WTC11 (cell line): ENCODE results near the gene ZBTB20. TPM values are rescaled to one million over a fixed set of nuclear protein-coding genes. Genes with fewer than 3 reads are reported as not detected.

Experiments
- ATAC-seq: fragments of 200-7000 bp; cut with Tn5 transposase; 2 replicates; pipeline ENCODE4 v1.10.0; 2021; ENCODE audit warnings: mild to moderate bottlenecking, moderate library complexity
- CTCF ChIA-PET: fragments of 300-600 bp; sonication (Branson Sonifier 250); formaldehyde crosslinking; loops from one replicate; lab custom pipeline; 2021; ENCODE audit warnings: antibody characterized with exemption; lab: Charles Lee
- POLR2A ChIA-PET: fragments of 350-600 bp; sonication (Branson Sonifier 250); formaldehyde crosslinking; loops from one replicate; lab custom pipeline; 2021; ENCODE audit warnings: antibody characterized with exemption; lab: Charles Lee
- DNase-seq: peaks from one replicate; pipeline ENCODE4 v3.0.0; 2021; ENCODE audit warnings: low spot score
- H3K27ac Mint-ChIP-seq: 2 replicates; pipeline ENCODE4 v1.8.0; 2021; ENCODE audit warnings: mixed read lengths
- H3K27me3 Mint-ChIP-seq: 2 replicates; pipeline ENCODE4 v1.8.0; 2021; ENCODE audit warnings: low read depth, mild to moderate bottlenecking, moderate library complexity, mixed read lengths
- H3K36me3 Mint-ChIP-seq: 2 replicates; pipeline ENCODE4 v1.8.0; 2021; ENCODE audit warnings: mixed read lengths
- H3K4me1 Mint-ChIP-seq: 2 replicates; pipeline ENCODE4 v1.8.0; 2022; ENCODE audit warnings: mixed read lengths
- H3K4me3 Mint-ChIP-seq: 2 replicates; pipeline ENCODE4 v1.8.0; 2021; ENCODE audit warnings: mild to moderate bottlenecking, moderate library complexity, mixed read lengths
- H3K9me3 Mint-ChIP-seq: 2 replicates; pipeline ENCODE4 v1.8.0; 2021; ENCODE audit warnings: mixed read lengths
- GRHL2 ChIP-seq: fragments of 250-450 bp; sonication (Bioruptor Pico); IDR thresholded peaks from 2 replicates; pipeline ENCODE4 v1.8.0; 2022; ENCODE audit warnings: mild to moderate bottlenecking, moderate library complexity; ENCODE audit not compliant: insufficient replicate concordance, severe bottlenecking
- JAZF1 ChIP-seq: fragments of 250-450 bp; sonication (Bioruptor Pico); IDR thresholded peaks from 2 replicates; pipeline ENCODE4 v1.9.0; 2021; ENCODE audit warnings: moderate library complexity, mild to moderate bottlenecking, inconsistent platforms
- MYBL2 ChIP-seq: sonication (generic); formaldehyde crosslinking; IDR thresholded peaks from 2 replicates; pipeline ENCODE4 v1.8.1; 2023; ENCODE audit warnings: mild to moderate bottlenecking, moderate library complexity, missing genetic modification reagents
- NFE2L1 ChIP-seq: sonication (generic); formaldehyde crosslinking; IDR thresholded peaks from 2 replicates; pipeline ENCODE4 v1.8.1; 2023; ENCODE audit warnings: missing genetic modification reagents
- NFYB ChIP-seq: sonication (generic); formaldehyde crosslinking; conservative IDR thresholded peaks from 2 replicates; pipeline ENCODE4 v1.8.0; 2022; ENCODE audit warnings: low read depth, missing genetic modification reagents
- NR1H2 ChIP-seq: sonication (generic); formaldehyde crosslinking; IDR thresholded peaks from 2 replicates; pipeline ENCODE4 v1.9.0; 2021; ENCODE audit warnings: mild to moderate bottlenecking, moderate library complexity, missing genetic modification reagents
- PRRX2 ChIP-seq: fragments of 250-450 bp; sonication (Bioruptor Pico); IDR thresholded peaks from 2 replicates; pipeline ENCODE4 v1.8.0; 2021; ENCODE audit warnings: mild to moderate bottlenecking
- ZNF121 ChIP-seq: sonication (generic); formaldehyde crosslinking; IDR thresholded peaks from 2 replicates; pipeline ENCODE4 v1.8.0; 2023; ENCODE audit warnings: missing genetic modification reagents
- ZNF219 ChIP-seq: sonication (generic); formaldehyde crosslinking; IDR thresholded peaks from 2 replicates; pipeline ENCODE4 v1.8.0; 2023; ENCODE audit warnings: missing genetic modification reagents, mild to moderate bottlenecking, borderline replicate concordance
- ZNF232 ChIP-seq: sonication (generic); formaldehyde crosslinking; IDR thresholded peaks from 2 replicates; pipeline ENCODE4 v1.8.0; 2022; ENCODE audit warnings: mild to moderate bottlenecking, missing genetic modification reagents
- ZNF423 ChIP-seq: fragments of 250-450 bp; sonication (Bioruptor Pico); IDR thresholded peaks from 2 replicates; pipeline ENCODE4 v2.1.2; 2022; ENCODE audit warnings: mild to moderate bottlenecking, moderate library complexity
- total RNA-seq: library from RNA; stranded (reverse); gene quantifications from 3 replicates; pipeline ENCODE4 v1.2.3, GENCODE V29; 2021
- TF ChIP-seq, protein P1 (sequence below): sonication (generic); formaldehyde crosslinking; IDR thresholded peaks from 2 replicates; pipeline ENCODE4 v1.8.1; 2023; ENCODE audit warnings: mild to moderate bottlenecking, missing genetic modification reagents
- TF ChIP-seq, protein P2 (sequence below): sonication (generic); formaldehyde crosslinking; IDR thresholded peaks from 2 replicates; pipeline ENCODE4 v1.8.1; 2022; ENCODE audit warnings: low read depth, missing genetic modification reagents, borderline replicate concordance
- TF ChIP-seq, protein P3 (sequence below): sonication (generic); formaldehyde crosslinking; IDR thresholded peaks from 2 replicates; pipeline ENCODE4 v1.8.1; 2023; ENCODE audit warnings: mild to moderate bottlenecking, moderate library complexity, missing genetic modification reagents
- TF ChIP-seq, protein P4 (sequence below): fragments of 250-450 bp; sonication (Bioruptor Pico); IDR thresholded peaks from 2 replicates; pipeline ENCODE4 v1.9.0; 2021; ENCODE audit warnings: mild to moderate bottlenecking
- TF ChIP-seq, protein P5 (sequence below): sonication (generic); formaldehyde crosslinking; IDR thresholded peaks from 2 replicates; pipeline ENCODE4 v1.8.1; 2022; ENCODE audit warnings: missing genetic modification reagents, borderline replicate concordance
- TF ChIP-seq, protein P6 (sequence below): fragments of 250-450 bp; sonication (Bioruptor Pico); IDR thresholded peaks from 2 replicates; pipeline ENCODE4 v2.1.2; 2022; ENCODE audit warnings: mild to moderate bottlenecking, moderate library complexity
- TF ChIP-seq, protein P7 (sequence below): sonication (generic); formaldehyde crosslinking; IDR thresholded peaks from 2 replicates; pipeline ENCODE4 v1.8.1; 2023; ENCODE audit warnings: mild to moderate bottlenecking, missing genetic modification reagents

ZBTB20 gene
- total RNA-seq, 1 experiment from 2014 or later, result 1.5 TPM

DNA sequence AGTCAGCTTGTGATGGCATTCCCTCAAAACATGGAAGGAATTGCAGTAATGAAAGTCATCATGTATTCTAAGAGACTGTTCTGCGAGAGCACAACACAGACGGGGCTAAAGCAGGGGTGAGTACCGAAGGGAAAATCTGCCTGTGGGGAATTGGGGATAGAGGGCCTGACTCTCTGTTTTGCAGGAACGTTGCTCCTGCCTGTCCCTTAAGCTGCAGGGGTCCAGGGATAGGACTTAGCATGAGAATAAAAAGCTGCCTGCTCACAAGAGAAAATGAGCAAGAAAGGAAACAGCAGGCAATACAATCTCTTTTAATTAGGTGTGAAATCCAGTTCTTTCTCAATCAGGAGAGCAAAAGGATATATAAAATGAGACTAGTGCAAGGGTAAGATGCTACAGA is 791.0 kb downstream of the ZBTB20 start:
- Mint-ChIP-seq H3K36me3 (no peaks in the 10 kb centered on the region), H3K9me3 (no peaks in the 10 kb centered on the region), H3K27ac (no peak overlapping the region), H3K4me3 (no peak overlapping the region), H3K27me3 (no peaks in the 10 kb centered on the region), H3K4me1 (peaks cover 5% of the 10 kb centered on the region)
- TF ChIP-seq ZNF423 (CRISPR knock-in tag), result 0 out of 2 replicates have a peak, but pooled peaks have one; percentile 18
- no peak for TF ChIP-seq JAZF1 (CRISPR knock-in tag)
- TF ChIP-seq ZNF121 (CRISPR knock-in tag), result no peak
- no peak for TF ChIP-seq NFE2L1 (CRISPR knock-in tag)
- TF ChIP-seq MYBL2 (CRISPR knock-in tag), result no peak
- TF ChIP-seq, protein P1, sequence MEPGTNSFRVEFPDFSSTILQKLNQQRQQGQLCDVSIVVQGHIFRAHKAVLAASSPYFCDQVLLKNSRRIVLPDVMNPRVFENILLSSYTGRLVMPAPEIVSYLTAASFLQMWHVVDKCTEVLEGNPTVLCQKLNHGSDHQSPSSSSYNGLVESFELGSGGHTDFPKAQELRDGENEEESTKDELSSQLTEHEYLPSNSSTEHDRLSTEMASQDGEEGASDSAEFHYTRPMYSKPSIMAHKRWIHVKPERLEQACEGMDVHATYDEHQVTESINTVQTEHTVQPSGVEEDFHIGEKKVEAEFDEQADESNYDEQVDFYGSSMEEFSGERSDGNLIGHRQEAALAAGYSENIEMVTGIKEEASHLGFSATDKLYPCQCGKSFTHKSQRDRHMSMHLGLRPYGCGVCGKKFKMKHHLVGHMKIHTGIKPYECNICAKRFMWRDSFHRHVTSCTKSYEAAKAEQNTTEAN (CRISPR knock-in tag), result peak; percentile 33; the same call in 1 of the 2 replicates
- TF ChIP-seq, protein P2, sequence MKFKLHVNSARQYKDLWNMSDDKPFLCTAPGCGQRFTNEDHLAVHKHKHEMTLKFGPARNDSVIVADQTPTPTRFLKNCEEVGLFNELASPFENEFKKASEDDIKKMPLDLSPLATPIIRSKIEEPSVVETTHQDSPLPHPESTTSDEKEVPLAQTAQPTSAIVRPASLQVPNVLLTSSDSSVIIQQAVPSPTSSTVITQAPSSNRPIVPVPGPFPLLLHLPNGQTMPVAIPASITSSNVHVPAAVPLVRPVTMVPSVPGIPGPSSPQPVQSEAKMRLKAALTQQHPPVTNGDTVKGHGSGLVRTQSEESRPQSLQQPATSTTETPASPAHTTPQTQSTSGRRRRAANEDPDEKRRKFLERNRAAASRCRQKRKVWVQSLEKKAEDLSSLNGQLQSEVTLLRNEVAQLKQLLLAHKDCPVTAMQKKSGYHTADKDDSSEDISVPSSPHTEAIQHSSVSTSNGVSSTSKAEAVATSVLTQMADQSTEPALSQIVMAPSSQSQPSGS (CRISPR knock-in tag), result no peak
- no peak for TF ChIP-seq NR1H2 (CRISPR knock-in tag)
- TF ChIP-seq NFYB (CRISPR knock-in tag), result no peak
- DNase-seq (peak; percentile 57), ATAC-seq (peak; percentile 94)
- ChIA-PET CTCF (interaction anchor here (0.7 to 2.2 kb wide), 8 partner anchors 15 to 201 kb away, joined by 3 to 12 read pairs (median 4); no protein-coding TSS in a partner anchor), POLR2A (no interaction called here)

DNA sequence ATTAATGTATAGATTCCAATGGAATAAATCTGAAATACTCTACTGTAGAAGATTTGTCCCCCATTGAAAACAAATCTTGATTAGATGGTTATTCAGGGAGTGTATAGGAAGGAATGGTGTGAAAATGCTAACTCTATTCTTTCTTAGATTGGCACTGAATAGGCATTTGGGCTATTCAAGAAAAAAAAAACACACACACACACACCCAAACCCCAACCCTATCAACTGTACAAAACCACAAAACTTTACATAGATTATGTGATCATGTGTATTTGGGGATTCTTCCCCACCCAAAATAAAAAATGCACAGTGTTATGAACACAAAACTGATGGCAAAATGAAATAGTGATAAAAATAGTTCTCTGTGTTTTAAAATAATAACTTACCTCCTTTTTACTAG is 791.4 kb downstream of the ZBTB20 start:
- Mint-ChIP-seq H3K36me3 (no peaks in the 10 kb centered on the region), H3K27ac (no peak overlapping the region), H3K4me3 (no peak overlapping the region), H3K9me3 (no peaks in the 10 kb centered on the region), H3K4me1 (peaks cover 5% of the 10 kb centered on the region), H3K27me3 (no peaks in the 10 kb centered on the region)
- DNase-seq (no peak), ATAC-seq (no peak)
- POLR2A ChIA-PET, result no interaction called here
- TF ChIP-seq, protein P3, sequence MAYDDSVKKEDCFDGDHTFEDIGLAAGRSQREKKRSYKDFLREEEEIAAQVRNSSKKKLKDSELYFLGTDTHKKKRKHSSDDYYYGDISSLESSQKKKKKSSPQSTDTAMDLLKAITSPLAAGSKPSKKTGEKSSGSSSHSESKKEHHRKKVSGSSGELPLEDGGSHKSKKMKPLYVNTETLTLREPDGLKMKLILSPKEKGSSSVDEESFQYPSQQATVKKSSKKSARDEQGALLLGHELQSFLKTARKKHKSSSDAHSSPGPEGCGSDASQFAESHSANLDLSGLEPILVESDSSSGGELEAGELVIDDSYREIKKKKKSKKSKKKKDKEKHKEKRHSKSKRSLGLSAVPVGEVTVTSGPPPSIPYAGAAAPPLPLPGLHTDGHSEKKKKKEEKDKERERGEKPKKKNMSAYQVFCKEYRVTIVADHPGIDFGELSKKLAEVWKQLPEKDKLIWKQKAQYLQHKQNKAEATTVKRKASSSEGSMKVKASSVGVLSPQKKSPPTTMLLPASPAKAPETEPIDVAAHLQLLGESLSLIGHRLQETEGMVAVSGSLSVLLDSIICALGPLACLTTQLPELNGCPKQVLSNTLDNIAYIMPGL (CRISPR knock-in tag), result no peak
- TF ChIP-seq ZNF219 (CRISPR knock-in tag) (no peak), ZNF232 (CRISPR knock-in tag) (no peak), PRRX2 (CRISPR knock-in tag) (no peak), GRHL2 (CRISPR knock-in tag) (no peak)
- TF ChIP-seq, protein P4, sequence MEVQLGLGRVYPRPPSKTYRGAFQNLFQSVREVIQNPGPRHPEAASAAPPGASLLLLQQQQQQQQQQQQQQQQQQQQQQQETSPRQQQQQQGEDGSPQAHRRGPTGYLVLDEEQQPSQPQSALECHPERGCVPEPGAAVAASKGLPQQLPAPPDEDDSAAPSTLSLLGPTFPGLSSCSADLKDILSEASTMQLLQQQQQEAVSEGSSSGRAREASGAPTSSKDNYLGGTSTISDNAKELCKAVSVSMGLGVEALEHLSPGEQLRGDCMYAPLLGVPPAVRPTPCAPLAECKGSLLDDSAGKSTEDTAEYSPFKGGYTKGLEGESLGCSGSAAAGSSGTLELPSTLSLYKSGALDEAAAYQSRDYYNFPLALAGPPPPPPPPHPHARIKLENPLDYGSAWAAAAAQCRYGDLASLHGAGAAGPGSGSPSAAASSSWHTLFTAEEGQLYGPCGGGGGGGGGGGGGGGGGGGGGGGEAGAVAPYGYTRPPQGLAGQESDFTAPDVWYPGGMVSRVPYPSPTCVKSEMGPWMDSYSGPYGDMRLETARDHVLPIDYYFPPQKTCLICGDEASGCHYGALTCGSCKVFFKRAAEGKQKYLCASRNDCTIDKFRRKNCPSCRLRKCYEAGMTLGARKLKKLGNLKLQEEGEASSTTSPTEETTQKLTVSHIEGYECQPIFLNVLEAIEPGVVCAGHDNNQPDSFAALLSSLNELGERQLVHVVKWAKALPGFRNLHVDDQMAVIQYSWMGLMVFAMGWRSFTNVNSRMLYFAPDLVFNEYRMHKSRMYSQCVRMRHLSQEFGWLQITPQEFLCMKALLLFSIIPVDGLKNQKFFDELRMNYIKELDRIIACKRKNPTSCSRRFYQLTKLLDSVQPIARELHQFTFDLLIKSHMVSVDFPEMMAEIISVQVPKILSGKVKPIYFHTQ, result no peak
- TF ChIP-seq, protein P5, sequence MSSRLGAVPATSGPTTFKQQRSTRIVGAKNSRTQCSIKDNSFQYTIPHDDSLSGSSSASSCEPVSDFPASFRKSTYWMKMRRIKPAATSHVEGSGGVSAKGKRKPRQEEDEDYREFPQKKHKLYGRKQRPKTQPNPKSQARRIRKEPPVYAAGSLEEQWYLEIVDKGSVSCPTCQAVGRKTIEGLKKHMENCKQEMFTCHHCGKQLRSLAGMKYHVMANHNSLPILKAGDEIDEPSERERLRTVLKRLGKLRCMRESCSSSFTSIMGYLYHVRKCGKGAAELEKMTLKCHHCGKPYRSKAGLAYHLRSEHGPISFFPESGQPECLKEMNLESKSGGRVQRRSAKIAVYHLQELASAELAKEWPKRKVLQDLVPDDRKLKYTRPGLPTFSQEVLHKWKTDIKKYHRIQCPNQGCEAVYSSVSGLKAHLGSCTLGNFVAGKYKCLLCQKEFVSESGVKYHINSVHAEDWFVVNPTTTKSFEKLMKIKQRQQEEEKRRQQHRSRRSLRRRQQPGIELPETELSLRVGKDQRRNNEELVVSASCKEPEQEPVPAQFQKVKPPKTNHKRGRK (CRISPR knock-in tag), result no peak
- TF ChIP-seq, protein P6, sequence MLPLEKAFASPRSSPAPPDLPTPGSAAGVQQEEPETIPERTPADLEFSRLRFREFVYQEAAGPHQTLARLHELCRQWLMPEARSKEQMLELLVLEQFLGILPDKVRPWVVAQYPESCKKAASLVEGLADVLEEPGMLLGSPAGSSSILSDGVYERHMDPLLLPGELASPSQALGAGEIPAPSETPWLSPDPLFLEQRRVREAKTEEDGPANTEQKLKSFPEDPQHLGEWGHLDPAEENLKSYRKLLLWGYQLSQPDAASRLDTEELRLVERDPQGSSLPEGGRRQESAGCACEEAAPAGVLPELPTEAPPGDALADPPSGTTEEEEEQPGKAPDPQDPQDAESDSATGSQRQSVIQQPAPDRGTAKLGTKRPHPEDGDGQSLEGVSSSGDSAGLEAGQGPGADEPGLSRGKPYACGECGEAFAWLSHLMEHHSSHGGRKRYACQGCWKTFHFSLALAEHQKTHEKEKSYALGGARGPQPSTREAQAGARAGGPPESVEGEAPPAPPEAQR (CRISPR knock-in tag), result no peak
- TF ChIP-seq, protein P2 (CRISPR knock-in tag), result no peak
- TF ChIP-seq, protein P7, sequence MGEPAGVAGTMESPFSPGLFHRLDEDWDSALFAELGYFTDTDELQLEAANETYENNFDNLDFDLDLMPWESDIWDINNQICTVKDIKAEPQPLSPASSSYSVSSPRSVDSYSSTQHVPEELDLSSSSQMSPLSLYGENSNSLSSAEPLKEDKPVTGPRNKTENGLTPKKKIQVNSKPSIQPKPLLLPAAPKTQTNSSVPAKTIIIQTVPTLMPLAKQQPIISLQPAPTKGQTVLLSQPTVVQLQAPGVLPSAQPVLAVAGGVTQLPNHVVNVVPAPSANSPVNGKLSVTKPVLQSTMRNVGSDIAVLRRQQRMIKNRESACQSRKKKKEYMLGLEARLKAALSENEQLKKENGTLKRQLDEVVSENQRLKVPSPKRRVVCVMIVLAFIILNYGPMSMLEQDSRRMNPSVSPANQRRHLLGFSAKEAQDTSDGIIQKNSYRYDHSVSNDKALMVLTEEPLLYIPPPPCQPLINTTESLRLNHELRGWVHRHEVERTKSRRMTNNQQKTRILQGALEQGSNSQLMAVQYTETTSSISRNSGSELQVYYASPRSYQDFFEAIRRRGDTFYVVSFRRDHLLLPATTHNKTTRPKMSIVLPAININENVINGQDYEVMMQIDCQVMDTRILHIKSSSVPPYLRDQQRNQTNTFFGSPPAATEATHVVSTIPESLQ (CRISPR knock-in tag), result no peak
- CTCF ChIA-PET, result interaction anchor here (0.7 to 2.2 kb wide), 7 partner anchors 15 to 65 kb away, joined by 3 to 12 read pairs (median 4); no protein-coding TSS in a partner anchor
